HG02642 (cell line): ENCODE data around the gene HPS5.
"Not testable (repeated sequence)": the region's sequence is repeated elsewhere in the genome, so short reads cannot be mapped to it uniquely, and the experiment has no call there.

Experiments
- ATAC-seq: cut with Tn5 transposase; IDR thresholded peaks from one replicate; pipeline ENCODE4 v1.9.1; 2021; ENCODE audit warnings: mild to moderate bottlenecking; ENCODE audit not compliant: unreplicated experiment, poor library complexity

The HPS5 gene

GRCh38 chr11:18277565-18278271, 44.2 kb downstream of the HPS5 start:
- ATAC-seq = no peak

DNA sequence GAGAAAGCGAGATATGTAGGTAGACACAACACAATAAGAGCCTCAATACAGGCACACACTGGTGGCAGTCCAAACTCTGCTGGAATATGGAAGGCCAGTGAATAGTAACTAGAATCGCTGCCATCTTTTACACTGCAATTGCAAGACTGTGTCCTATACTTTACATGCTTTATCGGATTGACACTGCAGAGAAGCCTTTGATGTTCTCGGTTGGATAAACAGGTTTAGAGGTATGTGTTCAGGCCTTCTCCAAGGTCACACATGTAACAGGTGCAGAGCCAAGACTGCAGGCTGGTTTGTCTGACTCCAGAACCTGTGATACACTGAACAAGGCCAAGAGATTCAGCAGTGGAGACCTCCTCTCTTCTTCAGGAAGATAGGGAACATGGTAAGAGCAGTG, 50.7 kb downstream of the HPS5 start:
- no peak for ATAC-seq

DNA sequence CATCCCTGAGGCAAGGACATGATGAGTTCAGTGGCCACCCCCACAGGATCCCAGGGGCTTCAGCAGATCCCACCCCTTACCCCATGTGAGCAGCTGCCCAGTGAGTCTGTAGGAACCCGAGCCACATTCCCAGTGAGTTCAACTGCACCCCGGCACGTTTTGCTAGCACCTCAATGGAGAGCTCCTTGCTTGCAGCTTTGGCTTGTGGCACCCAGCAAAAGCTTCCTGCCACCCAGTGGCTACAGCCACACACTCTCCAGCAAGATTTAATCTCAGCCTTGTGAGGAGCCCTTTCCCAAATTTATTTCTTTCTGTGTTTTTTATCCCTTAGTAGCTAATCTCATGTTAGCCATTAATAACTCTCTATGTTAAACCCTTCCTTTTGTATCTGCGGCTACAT, 51.8 kb downstream of the HPS5 start:
- ATAC-seq = no peak

DNA sequence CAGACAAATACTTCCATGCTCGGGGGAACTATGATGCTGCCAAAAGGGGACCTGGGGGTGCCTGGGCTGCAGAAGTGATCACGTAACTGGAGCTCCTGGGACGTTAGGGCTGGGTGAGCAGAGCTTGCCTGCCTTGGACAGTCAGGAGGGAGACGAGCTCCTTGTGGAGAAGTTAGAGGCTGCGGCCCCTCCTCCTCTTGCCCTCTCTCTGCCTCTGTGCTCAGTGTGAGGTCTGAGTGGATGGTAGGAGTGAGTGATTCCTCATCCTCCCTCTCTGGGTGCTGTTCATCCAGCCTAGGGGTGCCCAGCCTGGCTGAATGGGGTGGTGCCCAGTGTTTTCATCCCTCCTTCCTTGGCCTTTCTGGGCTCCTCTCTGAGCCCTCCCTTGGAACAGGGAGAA, 52.7 kb downstream of the HPS5 start:
- ATAC-seq = not testable (repeated sequence)

- peak; percentile 64 for ATAC-seq
Observed at GRCh38 chr11:18267335-18268133, 54.4 kb downstream of the HPS5 start.

- ATAC-seq = no peak
Observed at GRCh38 chr11:18265949-18266348, 56.0 kb downstream of the HPS5 start, which contains the start of gene SAA1. TSS of gene SAA1 (plus strand) at chr11:18266264. CDS start at chr11:18266888, 624 bp downstream.

DNA sequence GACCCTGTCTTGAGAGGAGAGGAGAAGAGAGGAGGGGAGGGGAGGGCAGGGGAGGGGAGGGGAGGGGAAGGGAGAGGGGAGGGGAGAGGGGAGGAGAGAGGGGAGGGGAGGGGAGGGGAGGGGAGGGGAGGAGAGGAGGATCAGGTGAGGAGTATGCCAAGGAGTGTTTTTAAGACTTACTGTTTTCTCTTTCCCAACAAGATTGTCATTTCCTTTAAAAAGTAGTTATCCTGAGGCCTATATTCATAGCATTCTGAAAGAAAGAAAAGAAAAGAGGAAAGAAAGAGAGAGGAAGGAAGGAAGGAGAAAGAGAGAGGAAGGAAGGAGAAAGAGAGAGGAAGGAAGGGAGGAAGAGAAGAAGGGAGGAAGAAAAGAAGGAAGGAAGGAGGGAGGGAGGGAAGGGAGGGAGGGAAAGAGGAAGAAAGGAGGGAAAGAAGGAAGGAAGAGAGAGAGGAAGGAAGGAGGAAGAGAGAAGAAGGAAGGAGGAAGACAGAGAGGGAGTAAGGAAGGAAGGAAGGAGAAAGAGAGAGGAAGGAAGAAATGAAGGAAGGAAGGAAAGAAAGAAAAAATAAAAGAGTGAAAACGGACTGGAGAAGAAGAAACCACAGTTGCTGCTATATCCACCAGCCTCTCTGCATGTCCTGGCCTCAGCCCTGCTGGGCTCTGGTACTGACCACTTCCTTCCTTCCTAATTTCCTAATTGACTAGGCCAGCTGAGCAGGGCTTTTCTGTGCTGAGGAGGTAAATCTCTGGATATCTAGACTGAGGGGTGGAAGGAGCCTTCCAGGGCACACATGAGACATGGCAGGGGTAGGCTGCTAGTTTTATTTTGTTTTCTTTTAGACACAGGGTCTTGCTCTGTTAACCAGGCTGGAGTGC, 57.0 kb downstream of the HPS5 start:
- ATAC-seq = no peak

DNA sequence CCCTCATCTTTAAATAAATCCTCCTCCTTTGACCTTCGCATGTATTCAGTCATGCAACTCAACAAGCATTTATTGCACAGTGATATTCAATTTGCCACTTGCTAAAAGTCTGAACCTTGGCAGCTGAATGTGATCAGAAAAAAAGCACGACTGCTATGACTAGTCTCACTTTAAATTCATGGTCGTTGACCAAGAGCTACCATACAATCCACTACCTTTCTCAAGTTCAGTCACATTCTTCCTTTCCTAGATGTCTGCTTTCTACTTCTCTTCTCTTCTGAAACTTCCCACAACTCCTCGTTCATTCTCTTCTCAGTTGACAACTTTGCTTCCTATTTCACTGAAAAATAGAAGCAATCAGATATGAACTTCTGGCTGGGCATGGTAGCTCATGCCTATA, 57.9 kb downstream of the HPS5 start:
- peak; percentile 44 for ATAC-seq

- ATAC-seq = not testable (repeated sequence)
Observed at GRCh38 chr11:18262681-18263350, 59.1 kb downstream of the HPS5 start.

DNA sequence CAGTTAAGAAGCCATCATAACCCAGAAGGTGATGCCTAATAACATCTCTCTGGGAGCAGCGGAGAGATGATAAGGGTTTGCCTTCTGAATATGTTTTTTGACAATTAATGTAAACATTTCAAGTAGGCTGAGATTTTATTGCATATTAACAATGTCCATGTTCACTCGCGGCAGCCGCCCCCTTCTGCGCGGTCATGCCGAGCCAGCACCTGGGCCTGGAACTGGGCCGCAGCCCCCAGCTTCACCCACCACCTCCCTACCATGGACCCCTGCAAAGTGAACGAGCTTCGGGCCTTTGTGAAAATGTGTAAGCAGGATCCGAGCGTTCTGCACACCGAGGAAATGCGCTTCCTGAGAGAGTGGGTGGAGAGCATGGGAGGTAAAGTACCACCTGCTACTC, 60.2 kb downstream of the HPS5 start:
- ATAC-seq = no peak

DNA sequence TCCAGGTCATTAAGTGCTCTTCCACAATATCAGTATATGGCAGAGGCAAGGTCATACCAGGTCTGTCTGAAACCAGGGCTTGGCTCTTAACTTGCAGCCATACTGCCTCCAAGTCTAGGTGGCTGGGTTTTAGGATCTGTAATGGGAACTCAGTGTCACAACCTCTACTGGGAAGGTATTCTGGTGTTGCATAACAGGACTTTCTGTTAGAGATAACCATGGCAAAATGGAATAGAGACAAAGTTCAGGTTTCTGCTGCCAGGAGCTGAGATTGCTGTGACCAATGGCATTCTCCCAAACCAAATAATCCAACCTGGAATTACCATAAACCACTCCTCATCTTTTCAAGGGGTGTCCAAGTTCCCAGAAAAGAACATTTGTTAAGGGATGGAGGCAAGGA, 62.7 kb downstream of the HPS5 start:
- ATAC-seq = no peak

DNA sequence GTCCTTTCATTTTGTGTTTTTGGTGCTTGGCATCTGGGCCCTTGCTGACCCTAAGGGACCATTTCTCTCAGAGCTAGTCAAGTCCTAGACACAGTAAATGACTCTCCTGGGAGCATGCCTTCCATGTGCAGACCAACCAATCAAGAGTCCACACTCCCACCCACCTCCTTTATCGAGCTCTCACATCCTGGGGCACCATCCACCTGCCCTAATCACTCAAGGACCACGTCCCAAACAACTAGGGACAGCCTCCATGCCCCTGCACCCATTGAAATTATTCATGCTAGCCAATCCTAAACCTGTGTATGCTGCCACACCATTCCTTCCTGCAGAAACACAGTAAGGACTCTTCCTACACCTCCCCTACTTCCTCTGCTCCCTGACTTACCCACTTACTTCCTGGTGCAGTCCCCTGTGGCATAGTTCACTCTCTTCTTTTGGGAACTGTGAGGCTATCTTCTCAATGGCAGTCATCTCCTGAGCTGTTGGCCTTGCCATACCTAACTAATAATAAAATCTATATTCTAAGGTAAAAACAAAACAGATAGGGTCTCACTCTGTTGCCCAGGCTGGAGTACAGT, 67.1 kb downstream of the HPS5 start:
- ATAC-seq = no peak

DNA sequence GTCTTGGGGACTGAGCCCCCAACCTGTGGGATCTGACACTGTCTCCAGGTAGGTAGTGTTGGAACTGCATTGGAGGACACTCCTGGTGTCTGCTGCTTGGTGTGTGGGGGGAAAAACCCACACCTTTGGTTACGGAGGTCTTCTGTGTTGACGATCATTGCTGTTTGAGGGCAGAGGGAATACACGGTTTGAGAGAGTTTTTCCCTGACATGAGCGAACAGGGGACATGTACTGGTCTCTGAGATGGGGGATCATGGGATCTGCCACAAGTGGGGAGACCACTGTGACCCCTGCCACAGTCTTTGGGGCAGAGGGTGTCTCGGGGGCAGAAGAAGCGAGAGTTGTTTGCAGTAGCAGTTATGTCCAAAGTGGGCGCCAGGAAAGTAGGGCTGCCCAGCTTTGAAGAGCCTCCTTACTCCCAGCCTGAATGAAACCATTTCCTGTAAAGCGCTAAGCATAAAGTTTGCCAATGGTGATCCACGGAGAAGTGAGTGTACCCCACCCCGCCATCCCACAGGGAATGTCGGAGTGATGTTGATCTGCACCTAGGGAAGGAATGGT, 68.1 kb downstream of the HPS5 start:
- ATAC-seq = no peak

GRCh38 chr11:18253233-18253632, 68.7 kb downstream of the HPS5 start:
- ATAC-seq = no peak

- no peak for ATAC-seq
Observed at GRCh38 chr11:18248561-18248960, 73.4 kb downstream of the HPS5 start, which contains the start of gene SAA2. TSS of gene SAA2 (minus strand) at chr11:18248668. CDS start at chr11:18248011, 657 bp downstream.

GRCh38 chr11:18247191-18247581, 74.8 kb downstream of the HPS5 start:
- ATAC-seq = peak; percentile 16

GRCh38 chr11:18246379-18247190, 75.4 kb downstream of the HPS5 start:
- ATAC-seq = peak; percentile 86

GRCh38 chr11:18245396-18245795, 76.5 kb downstream of the HPS5 start:
- ATAC-seq = no peak
